H1 (cell line): Measurements from ENCODE around the gene ASIC5. TPM values are rescaled to one million over a fixed set of nuclear protein-coding genes. Genes with fewer than 3 reads are reported as not detected.

ENCODE experiments used
- CTCF ChIA-PET: fragments of 300-600 bp; sonication (Branson Sonifier 250); formaldehyde crosslinking; loops from one replicate; lab custom pipeline; 2021; ENCODE audit not compliant: partially characterized antibody; lab: Charles Lee
- POLR2A ChIA-PET: fragments of 300-600 bp; sonication (Branson Sonifier 250); formaldehyde crosslinking; loops from one replicate; lab custom pipeline; 2021; ENCODE audit warnings: inconsistent platforms; ENCODE audit not compliant: partially characterized antibody; lab: Charles Lee
- DNase-seq, 2 experiments: peaks; one replicate each; pipeline versions ENCODE4 v3.0.0 to v3.0.0-alpha.2; 2010 to 2022; ENCODE audit warnings: low spot score in 2 of 2, low read depth in 1 of 2, mixed read lengths in 1 of 2
- FAIRE-seq: peaks from 2 replicates; lab custom pipeline; 2011; peaks lifted over from hg19 to GRCh38; lab: Jason Lieb, UNC
- H2AFZ ChIP-seq: 2 replicates; pipeline ENCODE4 v1.8.1; 2012; ENCODE audit warnings: low read length, inconsistent platforms
- H2AK5ac ChIP-seq: 2 replicates; pipeline ENCODE4 v1.6.1; 2013; ENCODE audit warnings: low read depth, low read length
- H2BK120ac ChIP-seq: replicated peaks from 2 replicates; pipeline ENCODE3; 2013; ENCODE audit warnings: low read depth, low read length, inconsistent platforms
- H2BK12ac ChIP-seq: 2 replicates; pipeline ENCODE4 v1.6.1; 2013; ENCODE audit warnings: low read depth, low read length
- H2BK15ac ChIP-seq: 2 replicates; pipeline ENCODE4 v1.6.1; 2013; ENCODE audit warnings: low read length
- H2BK20ac ChIP-seq: 2 replicates; pipeline ENCODE4 v1.6.1; 2013; ENCODE audit warnings: low read length
- H2BK5ac ChIP-seq: 2 replicates; pipeline ENCODE4 v1.6.1; 2013; ENCODE audit warnings: low read depth, low read length
- H3K14ac ChIP-seq: 2 replicates; pipeline ENCODE4 v1.6.1; 2013; ENCODE audit warnings: inconsistent platforms; ENCODE audit not compliant: insufficient read length
- H3K18ac ChIP-seq: 2 replicates; pipeline ENCODE4 v1.6.1; 2013; ENCODE audit warnings: low read length; ENCODE audit errors: extremely low read depth
- H3K23ac ChIP-seq: 2 replicates; pipeline ENCODE4 v1.6.1; 2013; ENCODE audit warnings: inconsistent platforms; ENCODE audit not compliant: insufficient read length
- H3K23me2 ChIP-seq: 2 replicates; pipeline ENCODE4 v1.6.1; 2013; ENCODE audit warnings: low read depth, low read length
- H3K27ac ChIP-seq: 2 replicates; pipeline ENCODE4 v1.6.1; 2011; ENCODE audit warnings: low read depth, low read length, inconsistent platforms
- H3K27me3 ChIP-seq, 4 experiments: replicated peaks in 1 of 4; 1 replicate in 1 of 4; 2 replicates in 3 of 4; pipeline versions ENCODE4 v1.6.1 to v1.8.1; 2011 to 2013; ENCODE audit warnings: low read length in 3 of 4, mild to moderate bottlenecking in 3 of 4, inconsistent platforms in 2 of 4, mixed read lengths in 2 of 4, moderate library complexity in 1 of 4; ENCODE audit not compliant: control insufficient read depth in 3 of 4, insufficient read depth in 3 of 4; ENCODE audit errors: extremely low read depth in 1 of 4
- H3K36me3 ChIP-seq, 4 experiments: 2 replicates each; pipeline versions ENCODE4 v1.6.1 to v1.8.1; 2011 to 2013; ENCODE audit warnings: mild to moderate bottlenecking in 4 of 4, low read length in 3 of 4, moderate library complexity in 2 of 4, control low read depth in 1 of 4, inconsistent platforms in 1 of 4; ENCODE audit not compliant: insufficient read depth in 4 of 4, control insufficient read depth in 2 of 4
- H3K4ac ChIP-seq: replicated peaks from 2 replicates; pipeline ENCODE3; 2013; ENCODE audit warnings: low read length, low read depth, mixed read lengths, inconsistent platforms; ENCODE audit not compliant: insufficient read length
- H3K4me1 ChIP-seq, 4 experiments: replicated peaks in 1 of 4; 1 replicate in 1 of 4; 2 replicates in 3 of 4; pipeline versions ENCODE4 v1.6.1 to v1.8.1; 2011 to 2013; ENCODE audit warnings: low read length in 3 of 4, inconsistent platforms in 2 of 4, mixed read lengths in 1 of 4; ENCODE audit not compliant: insufficient read depth in 4 of 4, control insufficient read depth in 3 of 4
- H3K4me2 ChIP-seq, 2 experiments: 2 replicates each; pipeline versions ENCODE4 v1.6.1 to v1.8.1; 2011 to 2013; ENCODE audit warnings: low read depth in 2 of 2, low read length in 2 of 2, control low read depth in 1 of 2, inconsistent platforms in 1 of 2, mild to moderate bottlenecking in 1 of 2; ENCODE audit not compliant: insufficient read depth in 1 of 2
- H3K4me3 ChIP-seq, 4 experiments: fragments of 200-600, 300-600 bp in 1 of 4; sonication (generic), shearing (Covaris generic), sonication (Bioruptor Twin) in 1 of 4; 2 replicates each; pipeline versions ENCODE4 v1.5.1 to v1.8.1; 2011 to 2016; ENCODE audit warnings: low read length in 4 of 4, low read depth in 3 of 4, control low read depth in 2 of 4, inconsistent platforms in 2 of 4, mild to moderate bottlenecking in 2 of 4, mixed read lengths in 1 of 4, moderate library complexity in 1 of 4; ENCODE audit not compliant: insufficient read depth in 2 of 4; ENCODE audit errors: extremely low read depth in 1 of 4
- H3K56ac ChIP-seq: replicated peaks from 2 replicates; pipeline ENCODE3; 2013; ENCODE audit warnings: low read depth, mild to moderate bottlenecking, mixed read lengths, low read length, inconsistent platforms; ENCODE audit not compliant: insufficient read length
- H3K79me1 ChIP-seq: 2 replicates; pipeline ENCODE4 v1.6.1; 2013; ENCODE audit warnings: low read depth, low read length, control low read depth
- H3K79me2 ChIP-seq, 2 experiments: 2 replicates each; pipeline versions ENCODE4 v1.6.1 to v1.8.1; 2012 to 2013; ENCODE audit warnings: low read length in 2 of 2, mild to moderate bottlenecking in 2 of 2, inconsistent platforms in 1 of 2; ENCODE audit not compliant: insufficient read depth in 2 of 2, control insufficient read depth in 1 of 2
- H3K9ac ChIP-seq, 4 experiments: replicated peaks in 1 of 4; 1 replicate in 1 of 4; 2 replicates in 3 of 4; pipeline versions ENCODE4 v1.6.1 to v1.8.1; 2011 to 2013; ENCODE audit warnings: low read depth in 3 of 4, low read length in 3 of 4, control low read depth in 2 of 4, mild to moderate bottlenecking in 2 of 4, moderate library complexity in 2 of 4, inconsistent platforms in 1 of 4; ENCODE audit errors: extremely low read depth in 1 of 4
- H3K9me3 ChIP-seq, 2 experiments: 2 replicates each; pipeline versions ENCODE4 v1.6.1 to v1.8.1; 2012 to 2013; ENCODE audit warnings: mild to moderate bottlenecking in 2 of 2, moderate library complexity in 2 of 2, control low read depth in 1 of 2, inconsistent platforms in 1 of 2, low read depth in 1 of 2, low read length in 1 of 2, mixed read lengths in 1 of 2; ENCODE audit not compliant: insufficient read depth in 2 of 2
- H4K20me1 ChIP-seq, 2 experiments: replicated peaks in 1 of 2; 2 replicates each; pipeline versions ENCODE3 to v1.8.1; 2011 to 2013; ENCODE audit warnings: inconsistent platforms in 2 of 2, low read length in 2 of 2, mild to moderate bottlenecking in 1 of 2; ENCODE audit not compliant: insufficient read depth in 2 of 2, control insufficient read depth in 1 of 2
- H4K5ac ChIP-seq: 2 replicates; pipeline ENCODE4 v1.6.1; 2013; ENCODE audit warnings: low read length, low read depth, mixed read lengths, inconsistent platforms; ENCODE audit not compliant: insufficient read length
- H4K8ac ChIP-seq: 2 replicates; pipeline ENCODE4 v1.8.0; 2013; ENCODE audit warnings: mild to moderate bottlenecking, moderate library complexity, low read length, inconsistent platforms; ENCODE audit not compliant: insufficient read depth; ENCODE audit errors: extremely low read depth
- H4K91ac ChIP-seq: replicated peaks from 2 replicates; pipeline ENCODE3; 2013; ENCODE audit warnings: low read length, mixed read lengths, inconsistent platforms; ENCODE audit not compliant: insufficient read length
- CEBPB ChIP-seq: IDR thresholded peaks from 2 replicates; pipeline ENCODE4 v1.6.1; 2012; ENCODE audit warnings: low read depth, low read length
- TEAD4 ChIP-seq: IDR thresholded peaks from 2 replicates; pipeline ENCODE4 v1.6.1; 2012; ENCODE audit warnings: low read depth, low read length, inconsistent platforms, mixed read lengths
- WGBS, 2 experiments: shearing (Covaris generic) in 1 of 2; methylation state at CpG; one replicate each; pipeline versions ENCODE4 v1.1.6 to v1.1.7; 2013 to 2015; ENCODE audit warnings: low lambda C conversion rate in 2 of 2, mixed read lengths in 2 of 2, inconsistent platforms in 1 of 2, low coverage in 1 of 2, missing lambda C conversion rate in 1 of 2; ENCODE audit not compliant: insufficient replicate concordance in 2 of 2, insufficient coverage in 1 of 2, insufficient read length in 1 of 2; ENCODE audit errors: extremely low coverage in 1 of 2, missing lambda C conversion rate in 1 of 2; 5-methylcytosine and 5-hydroxymethylcytosine counted together
- polyA plus RNA-seq, 7 experiments: library from polyadenylated mRNA; depleted of rRNA in 3 of 7; stranded (reverse) in 5 of 7; unstranded in 2 of 7; fragments of >200 nt in 5 of 7; fragments of 200-250 nt in 2 of 7; gene quantifications; 1 replicate in 5 of 7; 2 replicates in 1 of 7; 4 replicates in 1 of 7; pipeline versions ENCODE4 v1.2.1 to v1.2.3, GENCODE V29; 2011 to 2013; ENCODE audit warnings: missing spikeins in 2 of 7, mixed read lengths in 2 of 7
- total RNA-seq: library from RNA; stranded (reverse); fragmentation: NEBNext Ultra II Directional; extraction: Animal tissue kit (Norgen Biotek cat#: 25700); gene quantifications from 2 replicates; pipeline ENCODE4 v1.2.1, GENCODE V29; 2021

The ASIC5 gene
- total and polyA plus RNA-seq, 2 of the 8 experiments (the other 6 are each of a cell fraction or from before 2014, with no cell fraction given), result not detected

DNA sequence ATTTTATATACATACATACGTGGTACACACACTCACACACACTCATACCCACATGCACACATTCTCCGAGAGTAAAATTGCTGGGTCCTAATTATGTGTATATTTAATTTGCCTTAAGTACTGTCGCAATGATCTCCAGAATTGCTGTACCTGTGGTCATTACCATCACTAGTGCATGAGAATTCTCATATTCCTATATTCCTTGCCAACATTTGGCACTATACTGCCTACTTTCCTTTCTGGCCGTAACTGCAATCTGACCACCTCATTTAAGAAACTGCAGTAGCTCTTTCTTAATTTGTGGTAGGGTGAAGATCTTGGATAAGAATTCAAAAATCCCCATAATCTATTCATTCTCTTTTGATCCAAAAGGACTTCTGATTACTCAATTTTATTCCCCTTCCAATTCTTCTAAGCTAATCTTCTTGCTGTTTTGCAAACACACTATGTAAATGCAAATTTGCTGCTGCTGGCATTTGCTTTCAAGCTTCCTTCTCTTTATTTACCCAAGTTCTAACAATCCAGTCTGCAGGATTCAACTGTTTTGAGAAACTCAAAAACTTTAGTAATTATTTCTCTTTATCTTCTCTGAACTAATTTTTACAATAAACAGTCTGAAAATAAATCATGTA, 45.1 kb downstream of the ASIC5 start:
- Histone ChIP-seq H3K4me2 (no peak overlapping the region; a peak in 1 of 4 replicates), H4K91ac (no peak overlapping the region), H3K27me3 (no peaks in the 10 kb centered on the region), H3K4ac (no peak overlapping the region), H3K23ac (no peak overlapping the region), H3K56ac (no peak overlapping the region), H2BK12ac (no peak overlapping the region), H2AFZ (no peak overlapping the region)
- DNase-seq (no peak), FAIRE-seq (no peak)
- no peak for TF ChIP-seq CEBPB
- no peak for TF ChIP-seq TEAD4
- TF ChIP-seq, all 59 proteins: peak for 0
- no peaks in the 10 kb centered on the region for H4K20me1 ChIP-seq
- no peak overlapping the region for H3K9ac ChIP-seq
- peaks cover 0 to 3% (median 1%) of the 10 kb centered on the region in 4 experiments; a peak in 1 of 7 replicates for H3K4me1 ChIP-seq
- no peaks in the 10 kb centered on the region for H3K79me1 ChIP-seq
- no peak overlapping the region for H2BK120ac ChIP-seq
- no peak overlapping the region for H2BK5ac ChIP-seq
- H2AK5ac ChIP-seq, result no peak overlapping the region
- H3K27ac ChIP-seq, result no peak overlapping the region
- H4K5ac ChIP-seq, result no peak overlapping the region
- H3K18ac ChIP-seq, result no peak overlapping the region; the same call in 1 of the 2 replicates
- peak overlapping the region; percentile 56; the same call in 1 of the 2 replicates for H2BK20ac ChIP-seq
- POLR2A ChIA-PET, result no interaction called here
- no peak overlapping the region for H3K4me3 ChIP-seq
- no peak overlapping the region for H3K14ac ChIP-seq
- H3K36me3 ChIP-seq, result no peaks in the 10 kb centered on the region
- no peaks in the 10 kb centered on the region for H3K79me2 ChIP-seq
- no peaks in the 10 kb centered on the region for H3K9me3 ChIP-seq
- CTCF ChIA-PET, result interaction anchor here (0.7 to 1.7 kb wide), 2 partner anchors 13 to 1601 kb away, joined by 3 to 5 read pairs; no protein-coding TSS in a partner anchor
- WGBS, 2 experiments, result 90% methylated on average over 4 of the region's 4 CpGs; no CpG with 5 or more reads in 1 of the 2 experiments
- no peak overlapping the region for H4K8ac ChIP-seq
- no peak overlapping the region; the same call in 1 of the 2 replicates for H2BK15ac ChIP-seq
- H3K23me2 ChIP-seq, result no peaks in the 10 kb centered on the region
